Stimulated activated CD4-positive, alpha-beta T cell treated with anti-CD3 and anti-CD28 coated beads, TNF-alpha, amount 100 ng/mL, for 24 hours (primary cell): ENCODE measurements around the gene SNAPC2.

Source experiments
- DNase-seq, 3 experiments: peaks; one replicate each; pipeline ENCODE4 v3.0.0-alpha.2; 2020; ENCODE audit warnings: low read depth in 3 of 3

The SNAPC2 gene

GRCh38 chr19:7919610-7920518 is at the start of gene SNAPC2:
SNAPC2 (plus strand) TSS chr19:7920338; CDS start chr19:7920367, 29 bp downstream.
- peak; percentile 93 to 96 (median 94) for DNase-seq

GRCh38 chr19:7870571-7871436 is 49.3 kb upstream of the SNAPC2 start:
- peak in 1 of 3 experiments; percentile 66 for DNase-seq

- DNase-seq: peak; percentile 55 to 83 (median 56)
Measured at GRCh38 chr19:7871437-7872305, 48.5 kb upstream of the SNAPC2 start.

- DNase-seq: no peak
Measured at GRCh38 chr19:7872306-7873204, 47.6 kb upstream of the SNAPC2 start.

- no peak for DNase-seq
Measured at GRCh38 chr19:7873304-7874075, 46.6 kb upstream of the SNAPC2 start.

- no peak for DNase-seq
Measured at GRCh38 chr19:7874076-7874896, 45.9 kb upstream of the SNAPC2 start, which contains the start of gene PRR36. PRR36 (minus strand) TSS chr19:7874390; CDS start chr19:7873689, 701 bp downstream.

- no peak for DNase-seq
Measured at GRCh38 chr19:7874897-7875273, 45.3 kb upstream of the SNAPC2 start.

GRCh38 chr19:7877249-7877836 is 42.8 kb upstream of the SNAPC2 start:
- DNase-seq: no peak

- no peak for DNase-seq
Measured at GRCh38 chr19:7879111-7879807, 40.9 kb upstream of the SNAPC2 start.

GRCh38 chr19:7879836-7880235 is 40.3 kb upstream of the SNAPC2 start:
- DNase-seq: no peak

GRCh38 chr19:7881910-7882309 is 38.2 kb upstream of the SNAPC2 start:
- DNase-seq: no peak

GRCh38 chr19:7883105-7883504 is 37.0 kb upstream of the SNAPC2 start:
- no peak for DNase-seq

- no peak for DNase-seq
Measured at GRCh38 chr19:7883796-7884570, 36.2 kb upstream of the SNAPC2 start.

GRCh38 chr19:7885818-7886217 is 34.3 kb upstream of the SNAPC2 start:
- DNase-seq: no peak

- no peak for DNase-seq
Measured at GRCh38 chr19:7887408-7888144, 32.6 kb upstream of the SNAPC2 start.

GRCh38 chr19:7888145-7888825 is 31.9 kb upstream of the SNAPC2 start, which contains the start of gene LRRC8E:
LRRC8E (plus strand) TSS chr19:7888510; CDS start chr19:7895604, 7,094 bp downstream.
- peak in 1 of 3 experiments; percentile 57 for DNase-seq
